ENCODE measurements around the gene AGAP1. TPM values are rescaled to one million over a fixed set of nuclear protein-coding genes. Genes with fewer than 3 reads are reported as not detected.

AGAP1 gene
- total and polyA plus RNA-seq, 7 donors, result 4.2 to 21.6 (median 16.6) TPM

GRCh38 chr2:235523486-235524150 lies 29.8 kb downstream of the AGAP1 start:
- DNase-seq, result no peak
- Histone ChIP-seq H3K4me3 (no peak overlapping the region), H3K4me1 (peaks cover 15% of the 10 kb centered on the region), H3K9me3 (no peaks in the 10 kb centered on the region), H3K36me3 (ENCODE audit: insufficient read depth in 1 of 2, low read depth in 1 of 2) (no peaks in the 10 kb centered on the region), H3K27ac (no peak overlapping the region), H3K27me3 (ENCODE audit: insufficient read depth in 3 of 3, low read length in 2 of 3) (no peaks in the 10 kb centered on the region)
- no peak for TF ChIP-seq CTCF (IDR thresholded peaks at IDR 0.05)
- 93 to 96% (median 96%) methylated on average over 12 to 18 of the region's 18 CpGs for WGBS, 3 donors
- ATAC-seq, result no peak
- intact Hi-C loops (cut with DNase I), result no loop called here

- Histone ChIP-seq H3K4me1 (peaks cover 9% of the 10 kb centered on the region), H3K27me3 (ENCODE audit: insufficient read depth in 3 of 3, low read length in 2 of 3) (no peaks in the 10 kb centered on the region), H3K4me3 (no peak overlapping the region), H3K36me3 (ENCODE audit: insufficient read depth in 1 of 2, low read depth in 1 of 2) (no peaks in the 10 kb centered on the region), H3K9me3 (no peaks in the 10 kb centered on the region), H3K27ac (no peak overlapping the region)
- 25 to 44% (median 44%) methylated on average over 1 of the region's 1 CpG for WGBS, 3 donors
- TF ChIP-seq CTCF (IDR thresholded peaks at IDR 0.05), result no peak
- no peak for DNase-seq
- peak in 1 of 4 donors; percentile 46 for ATAC-seq
- intact Hi-C loops (cut with DNase I), result no loop called here
Observed at GRCh38 chr2:235526166-235526565, 32.3 kb downstream of the AGAP1 start.

- DNase-seq (no peak), ATAC-seq (no peak)
- TF ChIP-seq CTCF (IDR thresholded peaks at IDR 0.05), result no peak
- Histone ChIP-seq H3K36me3 (ENCODE audit: insufficient read depth in 1 of 2, low read depth in 1 of 2) (no peaks in the 10 kb centered on the region), H3K27ac (no peak overlapping the region), H3K4me3 (no peak overlapping the region), H3K27me3 (ENCODE audit: insufficient read depth in 3 of 3, low read length in 2 of 3) (no peaks in the 10 kb centered on the region), H3K9me3 (no peaks in the 10 kb centered on the region), H3K4me1 (peaks cover 4% of the 10 kb centered on the region)
- 22 to 52% (median 46%) methylated on average over 7 of the region's 7 CpGs for WGBS, 3 donors
- intact Hi-C loops (cut with DNase I), result no loop called here
Observed at GRCh38 chr2:235527806-235528469, 34.1 kb downstream of the AGAP1 start.

DNA sequence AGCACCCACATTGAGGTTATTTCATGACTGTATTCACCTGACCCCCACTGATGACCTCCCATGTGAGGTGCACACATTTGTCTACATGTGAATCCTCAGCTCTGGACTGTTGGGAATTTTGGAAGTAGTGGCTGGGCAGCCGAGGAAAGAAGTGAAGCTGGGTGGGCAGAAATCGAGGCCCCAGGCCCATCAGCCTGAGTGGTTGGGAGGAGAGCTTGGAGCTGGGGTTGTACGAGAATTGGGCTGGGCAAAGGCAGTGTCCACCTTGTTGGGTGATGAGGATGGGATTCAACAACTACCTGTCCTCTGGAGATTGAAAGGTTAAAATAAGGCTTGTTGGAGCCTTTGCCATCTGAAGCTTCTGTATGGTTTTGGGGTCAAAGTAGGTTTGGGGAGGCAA lies 35.8 kb downstream of the AGAP1 start:
- Histone ChIP-seq H3K27me3 (ENCODE audit: insufficient read depth in 3 of 3, low read length in 2 of 3) (no peaks in the 10 kb centered on the region), H3K9me3 (no peaks in the 10 kb centered on the region), H3K4me3 (no peak overlapping the region), H3K36me3 (ENCODE audit: insufficient read depth in 1 of 2, low read depth in 1 of 2) (no peaks in the 10 kb centered on the region), H3K4me1 (peaks cover 4% of the 10 kb centered on the region), H3K27ac (no peak overlapping the region)
- intact Hi-C loops (cut with DNase I), result no loop called here
- WGBS, 3 donors, result 96 to 99% (median 98%) methylated on average over 3 of the region's 3 CpGs
- no peak for TF ChIP-seq CTCF (IDR thresholded peaks at IDR 0.05)
- DNase-seq, result no peak
- no peak for ATAC-seq
